ENCODE measurements around the gene NCR2.

Gene NCR2

DNA sequence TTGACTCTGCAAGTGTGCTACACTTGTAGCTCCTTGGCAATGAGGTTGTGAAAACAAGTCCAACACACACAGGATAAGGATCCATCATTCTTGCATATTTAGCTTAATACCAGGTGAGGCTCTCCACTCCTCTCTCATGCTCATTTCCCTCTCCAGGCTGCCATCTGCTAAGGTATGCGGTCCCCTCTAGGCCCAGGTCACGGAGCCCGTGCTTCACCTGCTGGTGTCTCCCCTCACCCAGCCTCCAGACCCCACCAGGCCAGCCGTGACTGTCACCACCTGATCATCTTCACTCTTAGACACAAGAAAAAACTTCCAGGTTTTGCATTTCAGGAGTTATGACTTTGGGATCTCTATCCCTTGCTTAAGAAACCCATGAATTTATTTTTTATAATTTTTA is 14.2 kb upstream of the NCR2 start:
- DNase-seq (ENCODE audit: low spot score), result no peak
- Histone ChIP-seq H3K27me3 (ENCODE audit: control insufficient read depth in 3 of 3, insufficient read depth in 3 of 3, low read depth in 1 of 3, low read length in 3 of 3) (peaks cover 0 to 24% (median 5%) of the 10 kb centered on the region in 3 experiments), H3K9me3 (replicated peaks in 1 of 2; ENCODE audit: control insufficient read depth in 2 of 2, insufficient read depth in 1 of 2, low read depth in 1 of 2, low read length in 2 of 2) (no peaks in the 10 kb centered on the region), H3K9ac (ENCODE audit: low read depth, low read length, poor library complexity) (no peak overlapping the region), H2BK15ac (ENCODE audit: low read length) (no peak overlapping the region), H3K4me1 (ENCODE audit: control insufficient read depth in 2 of 2, insufficient read depth in 1 of 2, low read depth in 1 of 2, low read length in 2 of 2) (peaks cover 0 to 4% of the 10 kb centered on the region in 2 donors), H2AFZ (ENCODE audit: low read length) (no peak overlapping the region), H2AK5ac (ENCODE audit: low read depth, low read length) (no peak overlapping the region), H3K18ac (ENCODE audit: low read length) (no peak overlapping the region), H2BK12ac (ENCODE audit: low read length) (no peak overlapping the region), H3K4me3 (ENCODE audit: low read length in 2 of 2) (no peak overlapping the region), H2BK120ac (ENCODE audit: low read depth, low read length) (no peak overlapping the region), H3K36me3 (replicated peaks in 1 of 2; ENCODE audit: control insufficient read depth in 2 of 2, insufficient read depth in 2 of 2, low read length in 2 of 2) (no peaks in the 10 kb centered on the region), H3K4ac (ENCODE audit: low read length) (no peak overlapping the region), H3K14ac (ENCODE audit: low read length) (no peak overlapping the region), H3K79me1 (ENCODE audit: low read depth, low read length) (no peaks in the 10 kb centered on the region), H3K23ac (ENCODE audit: low read depth, low read length, poor library complexity) (no peak overlapping the region), H4K8ac (ENCODE audit: low read depth, low read length) (no peak overlapping the region), H2BK5ac (ENCODE audit: low read length) (no peak overlapping the region), H4K91ac (ENCODE audit: low read depth, low read length, poor library complexity) (no peak overlapping the region), H3K4me2 (ENCODE audit: insufficient read depth, low read length, poor library complexity, severe bottlenecking) (no peak overlapping the region), H3K27ac (replicated peaks; ENCODE audit: low read length) (no peak overlapping the region)
- WGBS, 2 donors (ENCODE audit: extremely low coverage in 2 of 2, insufficient read length in 2 of 2, insufficient replicate concordance in 1 of 2), result no CpG with 5 or more reads among the region's 4 CpGs

DNA sequence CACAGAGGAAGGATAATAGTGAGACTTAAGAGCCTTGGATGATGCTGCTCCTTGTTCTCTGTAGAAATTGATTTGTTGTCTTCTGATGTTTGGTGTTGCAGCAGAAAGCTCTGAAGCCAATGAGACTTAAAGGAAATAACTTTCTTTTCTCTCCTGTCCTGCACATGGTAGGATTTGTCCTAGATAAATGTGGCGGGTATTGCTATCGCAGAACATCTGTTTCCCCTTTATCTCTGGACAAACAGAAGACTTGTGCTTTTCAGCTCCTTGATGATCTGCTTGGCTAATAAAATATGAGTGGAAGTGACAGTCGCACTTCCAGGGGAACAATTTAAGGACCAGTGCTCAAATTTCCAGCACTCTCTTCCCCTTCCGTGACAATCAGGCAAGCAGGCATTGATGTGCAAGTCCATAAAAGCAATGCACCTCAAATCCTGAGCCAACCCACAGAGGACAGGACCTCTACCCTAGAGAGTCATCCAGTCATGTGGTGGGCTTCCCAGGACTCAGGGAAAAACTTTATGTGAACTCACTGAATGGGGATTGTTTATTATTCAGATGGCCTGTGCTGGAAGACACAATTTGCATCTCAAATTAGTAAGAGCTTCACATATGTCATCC is 9.9 kb upstream of the NCR2 start:
- Histone ChIP-seq H3K9me3 (replicated peaks in 1 of 2; ENCODE audit: control insufficient read depth in 2 of 2, insufficient read depth in 1 of 2, low read depth in 1 of 2, low read length in 2 of 2) (no peaks in the 10 kb centered on the region), H3K4me3 (ENCODE audit: low read length in 2 of 2) (no peak overlapping the region), H3K4me1 (ENCODE audit: control insufficient read depth in 2 of 2, insufficient read depth in 1 of 2, low read depth in 1 of 2, low read length in 2 of 2) (no peaks in the 10 kb centered on the region), H3K36me3 (replicated peaks in 1 of 2; ENCODE audit: control insufficient read depth in 2 of 2, insufficient read depth in 2 of 2, low read length in 2 of 2) (no peaks in the 10 kb centered on the region), H2AFZ (ENCODE audit: low read length) (no peak overlapping the region), H3K14ac (ENCODE audit: low read length) (no peak overlapping the region), H3K23ac (ENCODE audit: low read depth, low read length, poor library complexity) (no peak overlapping the region), H2BK5ac (ENCODE audit: low read length) (no peak overlapping the region), H3K27me3 (ENCODE audit: control insufficient read depth in 3 of 3, insufficient read depth in 3 of 3, low read depth in 1 of 3, low read length in 3 of 3) (peaks cover 0 to 22% (median 0%) of the 10 kb centered on the region in 3 experiments), H4K8ac (ENCODE audit: low read depth, low read length) (no peak overlapping the region), H3K79me1 (ENCODE audit: low read depth, low read length) (no peaks in the 10 kb centered on the region), H3K9ac (ENCODE audit: low read depth, low read length, poor library complexity) (no peak overlapping the region), H4K91ac (ENCODE audit: low read depth, low read length, poor library complexity) (no peak overlapping the region), H3K27ac (replicated peaks; ENCODE audit: low read length) (no peak overlapping the region), H2AK5ac (ENCODE audit: low read depth, low read length) (no peak overlapping the region), H2BK12ac (ENCODE audit: low read length) (no peak overlapping the region), H3K4ac (ENCODE audit: low read length) (no peak overlapping the region), H2BK15ac (ENCODE audit: low read length) (no peak overlapping the region), H3K4me2 (ENCODE audit: insufficient read depth, low read length, poor library complexity, severe bottlenecking) (no peak overlapping the region), H3K18ac (ENCODE audit: low read length) (no peak overlapping the region), H2BK120ac (ENCODE audit: low read depth, low read length) (no peak overlapping the region)
- DNase-seq (ENCODE audit: low spot score), result no peak
- WGBS, 2 donors (ENCODE audit: extremely low coverage in 2 of 2, insufficient read length in 2 of 2, insufficient replicate concordance in 1 of 2), result no CpG with 5 or more reads among the region's 4 CpGs

DNA sequence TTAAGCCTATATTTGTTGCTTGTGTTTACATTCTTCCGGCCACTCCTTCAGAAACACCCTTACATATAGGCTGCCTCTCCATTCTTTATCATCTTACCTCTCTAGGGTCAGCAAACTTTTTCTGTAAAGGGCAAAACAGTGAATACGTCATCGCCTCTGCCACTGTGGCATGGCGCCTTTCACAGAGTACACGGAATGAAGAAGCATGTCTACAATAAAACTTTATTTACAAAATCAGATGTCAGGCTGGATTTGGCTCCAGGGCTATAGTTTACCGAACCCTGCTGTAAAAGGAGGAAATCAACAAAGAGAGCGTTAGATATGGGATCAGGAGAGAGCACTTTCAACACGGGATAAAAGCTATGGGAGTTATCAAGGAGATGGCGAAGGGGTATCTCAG is 9.3 kb upstream of the NCR2 start:
- no peak overlapping the region for H2BK12ac ChIP-seq (ENCODE audit: low read length)
- H3K79me1 ChIP-seq (ENCODE audit: low read depth, low read length), result no peaks in the 10 kb centered on the region
- no peak overlapping the region for H2BK5ac ChIP-seq (ENCODE audit: low read length)
- H3K9ac ChIP-seq (ENCODE audit: low read depth, low read length, poor library complexity), result no peak overlapping the region
- H3K23ac ChIP-seq (ENCODE audit: low read depth, low read length, poor library complexity), result no peak overlapping the region
- H2BK15ac ChIP-seq (ENCODE audit: low read length), result no peak overlapping the region
- H4K91ac ChIP-seq (ENCODE audit: low read depth, low read length, poor library complexity), result no peak overlapping the region
- H3K18ac ChIP-seq (ENCODE audit: low read length), result no peak overlapping the region
- H3K36me3 ChIP-seq (replicated peaks in 1 of 2; ENCODE audit: control insufficient read depth in 2 of 2, insufficient read depth in 2 of 2, low read length in 2 of 2), result no peaks in the 10 kb centered on the region
- no peak for DNase-seq (ENCODE audit: low spot score)
- no peaks in the 10 kb centered on the region for H3K4me1 ChIP-seq (ENCODE audit: control insufficient read depth in 2 of 2, insufficient read depth in 1 of 2, low read depth in 1 of 2, low read length in 2 of 2)
- WGBS, 2 donors (ENCODE audit: extremely low coverage in 2 of 2, insufficient read length in 2 of 2, insufficient replicate concordance in 1 of 2), result no CpG with 5 or more reads among the region's 9 CpGs
- H2AK5ac ChIP-seq (ENCODE audit: low read depth, low read length), result no peak overlapping the region
- H3K9me3 ChIP-seq (replicated peaks in 1 of 2; ENCODE audit: control insufficient read depth in 2 of 2, insufficient read depth in 1 of 2, low read depth in 1 of 2, low read length in 2 of 2), result no peaks in the 10 kb centered on the region
- no peak overlapping the region for H3K4me3 ChIP-seq (ENCODE audit: low read length in 2 of 2)
- no peak overlapping the region for H2BK120ac ChIP-seq (ENCODE audit: low read depth, low read length)
- H3K27ac ChIP-seq (replicated peaks; ENCODE audit: low read length), result no peak overlapping the region
- H3K4me2 ChIP-seq (ENCODE audit: insufficient read depth, low read length, poor library complexity, severe bottlenecking), result no peak overlapping the region
- H3K4ac ChIP-seq (ENCODE audit: low read length), result no peak overlapping the region
- H4K8ac ChIP-seq (ENCODE audit: low read depth, low read length), result no peak overlapping the region
- H3K14ac ChIP-seq (ENCODE audit: low read length), result no peak overlapping the region
- peaks cover 0 to 22% (median 0%) of the 10 kb centered on the region in 3 experiments for H3K27me3 ChIP-seq (ENCODE audit: control insufficient read depth in 3 of 3, insufficient read depth in 3 of 3, low read depth in 1 of 3, low read length in 3 of 3)
- no peak overlapping the region for H2AFZ ChIP-seq (ENCODE audit: low read length)

DNA sequence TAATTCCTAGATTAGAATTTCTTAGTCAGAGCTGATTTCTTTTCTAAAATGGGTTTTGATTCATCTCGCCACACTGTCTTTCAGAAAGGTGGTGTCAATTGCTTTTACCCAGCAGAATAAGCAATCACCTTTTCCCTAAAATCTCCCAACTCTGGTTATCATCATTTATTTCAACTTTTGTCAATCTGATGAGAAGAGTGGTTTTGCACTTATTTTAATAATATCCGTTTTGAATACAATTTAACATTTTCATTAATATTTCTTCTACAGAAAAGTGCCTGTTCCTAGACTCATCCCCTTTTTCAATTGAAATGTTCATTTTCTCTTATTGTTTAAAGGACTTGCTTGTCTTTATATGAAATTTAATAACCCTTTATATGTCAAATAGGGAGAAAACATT is 8.2 kb upstream of the NCR2 start:
- Histone ChIP-seq H2BK12ac (ENCODE audit: low read length) (no peak overlapping the region), H3K27me3 (ENCODE audit: control insufficient read depth in 3 of 3, insufficient read depth in 3 of 3, low read depth in 1 of 3, low read length in 3 of 3) (peaks cover 0 to 27% (median 0%) of the 10 kb centered on the region in 3 experiments), H2BK120ac (ENCODE audit: low read depth, low read length) (no peak overlapping the region), H4K8ac (ENCODE audit: low read depth, low read length) (no peak overlapping the region), H2BK5ac (ENCODE audit: low read length) (no peak overlapping the region), H3K79me1 (ENCODE audit: low read depth, low read length) (no peaks in the 10 kb centered on the region), H3K18ac (ENCODE audit: low read length) (no peak overlapping the region), H3K4ac (ENCODE audit: low read length) (no peak overlapping the region), H3K4me1 (ENCODE audit: control insufficient read depth in 2 of 2, insufficient read depth in 1 of 2, low read depth in 1 of 2, low read length in 2 of 2) (no peaks in the 10 kb centered on the region), H3K9ac (ENCODE audit: low read depth, low read length, poor library complexity) (no peak overlapping the region), H3K4me2 (ENCODE audit: insufficient read depth, low read length, poor library complexity, severe bottlenecking) (no peak overlapping the region), H2AFZ (ENCODE audit: low read length) (no peak overlapping the region), H2AK5ac (ENCODE audit: low read depth, low read length) (no peak overlapping the region), H3K9me3 (replicated peaks in 1 of 2; ENCODE audit: control insufficient read depth in 2 of 2, insufficient read depth in 1 of 2, low read depth in 1 of 2, low read length in 2 of 2) (no peaks in the 10 kb centered on the region), H3K4me3 (ENCODE audit: low read length in 2 of 2) (no peak overlapping the region), H3K23ac (ENCODE audit: low read depth, low read length, poor library complexity) (no peak overlapping the region), H3K36me3 (replicated peaks in 1 of 2; ENCODE audit: control insufficient read depth in 2 of 2, insufficient read depth in 2 of 2, low read length in 2 of 2) (no peaks in the 10 kb centered on the region), H3K14ac (ENCODE audit: low read length) (no peak overlapping the region), H2BK15ac (ENCODE audit: low read length) (no peak overlapping the region), H3K27ac (replicated peaks; ENCODE audit: low read length) (no peak overlapping the region), H4K91ac (ENCODE audit: low read depth, low read length, poor library complexity) (no peak overlapping the region)
- WGBS, 2 donors (ENCODE audit: extremely low coverage in 2 of 2, insufficient read length in 2 of 2, insufficient replicate concordance in 1 of 2), result no CpG with 5 or more reads among the region's 2 CpGs
- DNase-seq (ENCODE audit: low spot score), result no peak

Measured in neuronal stem cell (in vitro differentiated cells).